Adrenal gland (tissue), 12 donors: ENCODE results near the gene EIF3M. TPM values are rescaled to one million over a fixed set of nuclear protein-coding genes. Genes with fewer than 3 reads are reported as not detected.

ENCODE experiments used
- DNase-seq, 7 donors: peaks; one replicate each; pipeline ENCODE4 v3.0.0-alpha.2; 2019 to 2020
- H3K27ac ChIP-seq, 5 donors: fragments of 200-600 bp; sonication (generic) in 4 of 5; 1 replicate in 3 of 5; 2 replicates in 2 of 5; pipeline versions ENCODE4 v1.5.1 to v1.8.0; 2016 to 2020; ENCODE audit warnings: mild to moderate bottlenecking in 1 of 5
- H3K27me3 ChIP-seq: fragments of 200-600 bp; 2 replicates; pipeline ENCODE4 v1.8.0; 2021
- H3K36me3 ChIP-seq, 2 donors: fragments of 200-600 bp; replicated peaks in 1 of 2; 1 replicate in 1 of 2; 2 replicates in 1 of 2; pipeline versions ENCODE4 v1.5.1 to v1.8.0; 2018 to 2022
- H3K4me1 ChIP-seq, 2 donors: fragments of 200-600 bp; replicated peaks in 1 of 2; 1 replicate in 1 of 2; 2 replicates in 1 of 2; pipeline versions ENCODE4 v1.5.1 to v1.8.0; 2018 to 2021
- H3K4me3 ChIP-seq, 4 donors: fragments of 200-600 bp; sonication (generic) in 3 of 4; one replicate each; pipeline ENCODE4 v1.5.1; 2016 to 2018
- H3K9me3 ChIP-seq, 3 donors: fragments of 200-600 bp; sonication (generic) in 1 of 3; replicated peaks in 1 of 3; 1 replicate in 2 of 3; 2 replicates in 1 of 3; pipeline versions ENCODE4 v1.5.1 to v1.8.0; 2016 to 2021
- CTCF ChIP-seq, 6 experiments: fragments of 450-650 bp in 4 of 6; fragments of 200-600 bp in 2 of 6; sonication (generic) in 1 of 6; IDR thresholded peaks; 1 replicate in 5 of 6; 2 replicates in 1 of 6; pipeline versions ENCODE4 v1.5.1 to v1.8.0; 2016 to 2021; ENCODE audit warnings: antibody characterized with exemption in 6 of 6, mild to moderate bottlenecking in 2 of 6, moderate library complexity in 1 of 6
- POLR2A ChIP-seq, 2 donors: fragments of 450-650 bp; IDR thresholded peaks; one replicate each; pipeline ENCODE4 v1.6.1; 2017; ENCODE audit warnings: antibody characterized with exemption in 2 of 2, mild to moderate bottlenecking in 2 of 2, moderate library complexity in 1 of 2
- WGBS, 4 donors: extraction: QIAGEN DNeasy Blood & Tissue Kit in 2 of 4; methylation state at CpG; one replicate each; pipeline versions ENCODE4 v1.1.5 to v1.1.7; 2013 to 2017; 5-methylcytosine and 5-hydroxymethylcytosine counted together
- intact Hi-C, 2 donors: fragments of 100-400 bp; cut with DNase I; formaldehyde crosslinking; loops; one replicate each; pipeline versions ENCODE4 v1.14.1 to v1.15.0; 2022 to 2023
- polyA plus RNA-seq, 3 donors: library from polyadenylated mRNA; stranded (reverse); fragments of 200-250 nt in 2 of 3; fragments of 350-450 nt in 1 of 3; fragmentation: Illumina TruSeq in 1 of 3; extraction: RNeasy Lipid Tissue Mini Kit (QIAGEN cat#74804) in 1 of 3; gene quantifications; one replicate each; pipeline ENCODE4 v1.2.3, GENCODE V29; 2013 to 2014
- total RNA-seq, 9 donors: library from RNA; depleted of rRNA in 4 of 9; stranded (reverse); fragments of >200 nt in 4 of 9; fragments of 120-200 nt in 1 of 9; fragmentation: NEBNext Ultra II Directional in 1 of 9; extraction: Animal tissue kit (Norgen Biotek cat#: 25700) in 1 of 9; gene quantifications; one replicate each; pipeline versions ENCODE4 v1.1.0 to v1.2.4, GENCODE V29; 2013 to 2023
- donor health status: healthy with polysubstance abuse.
- donor health status: Bipolar disorder and iron deficiency.
- donor health status: DM: yes; HTN: yes; CAD: no.
- donor health status: DM: no; HTN: no; CAD: no.
- donor health status: DM: no; HTN: no; CAD: no.
- donor health status: DM: yes; HTN: yes; CAD: no.

The EIF3M gene
- total and polyA plus RNA-seq, 12 donors: 174 to 761 (median 311) TPM

GRCh38 chr11:32562839-32563599 lies 20.6 kb upstream of the EIF3M start:
- H3K4me1 ChIP-seq: no peaks in the 10 kb centered on the region
- WGBS, 4 donors: 66 to 75% (median 69%) methylated on average over 10 of the region's 10 CpGs
- H3K27me3 ChIP-seq: no peaks in the 10 kb centered on the region
- H3K27ac ChIP-seq: no peak overlapping the region
- H3K36me3 ChIP-seq: no peaks in the 10 kb centered on the region
- no peak for TF ChIP-seq POLR2A (IDR thresholded peaks at IDR 0.05)
- intact Hi-C loops: no loop called here
- no peak for DNase-seq
- H3K9me3 ChIP-seq: no peaks in the 10 kb centered on the region
- H3K4me3 ChIP-seq: no peak overlapping the region

GRCh38 chr11:32563600-32563959 lies 20.1 kb upstream of the EIF3M start:
- TF ChIP-seq POLR2A (IDR thresholded peaks at IDR 0.05) (no peak), CTCF (IDR thresholded peaks at IDR 0.05) (no peak)
- Histone ChIP-seq H3K36me3 (no peaks in the 10 kb centered on the region), H3K27me3 (no peaks in the 10 kb centered on the region), H3K4me3 (no peak overlapping the region), H3K27ac (no peak overlapping the region), H3K9me3 (no peaks in the 10 kb centered on the region), H3K4me1 (no peaks in the 10 kb centered on the region)
- DNase-seq: peak in 2 of 7 donors; percentile 16 to 20
- intact Hi-C loops: no loop called here
- 58 to 74% (median 62%) methylated on average over 3 of the region's 3 CpGs for WGBS, 4 donors

GRCh38 chr11:32566517-32566916 lies 17.1 kb upstream of the EIF3M start:
- WGBS, 4 donors: 91 to 92% (median 92%) methylated on average over 2 of the region's 2 CpGs
- H3K4me3 ChIP-seq: no peak overlapping the region
- intact Hi-C loops: no loop called here

GRCh38 chr11:32567154-32567553 lies 16.5 kb upstream of the EIF3M start:
- DNase-seq: no peak

More at GRCh38 chr11:32566517-32566916, 17.1 kb upstream of the EIF3M start:
- no peaks in the 10 kb centered on the region for H3K9me3 ChIP-seq
- H3K27ac ChIP-seq: no peak overlapping the region
- no peaks in the 10 kb centered on the region for H3K36me3 ChIP-seq
- DNase-seq: no peak
- peaks cover 2% of the 10 kb centered on the region for H3K27me3 ChIP-seq
- H3K4me1 ChIP-seq: no peaks in the 10 kb centered on the region
- TF ChIP-seq POLR2A (IDR thresholded peaks at IDR 0.05) (no peak), CTCF (IDR thresholded peaks at IDR 0.05) (no peak)

More at GRCh38 chr11:32567154-32567553, 16.5 kb upstream of the EIF3M start:
- no peaks in the 10 kb centered on the region for H3K4me1 ChIP-seq
- peaks cover 3% of the 10 kb centered on the region for H3K27me3 ChIP-seq
- H3K36me3 ChIP-seq: no peaks in the 10 kb centered on the region
- no peak overlapping the region for H3K4me3 ChIP-seq
- no peaks in the 10 kb centered on the region for H3K9me3 ChIP-seq
- H3K27ac ChIP-seq: no peak overlapping the region
- 74 to 94% (median 78%) methylated on average over 1 of the region's 1 CpG for WGBS, 4 donors
- TF ChIP-seq CTCF (IDR thresholded peaks at IDR 0.05) (no peak), POLR2A (IDR thresholded peaks at IDR 0.05) (no peak)
- intact Hi-C loops: no loop called here
